ENCODE data around the gene MTHFD2L. TPM values are rescaled to one million over a fixed set of nuclear protein-coding genes. Genes with fewer than 3 reads are reported as not detected.
A peak's percentile ranks its signal among the peaks of the same experiment; 100 is the strongest.

Gene MTHFD2L
- total and polyA plus RNA-seq, 9 of the 15 experiments (the other 6 are each of a cell fraction or from before 2014, with no cell fraction given): 10.0 to 39.0 (median 26.0) TPM

DNA sequence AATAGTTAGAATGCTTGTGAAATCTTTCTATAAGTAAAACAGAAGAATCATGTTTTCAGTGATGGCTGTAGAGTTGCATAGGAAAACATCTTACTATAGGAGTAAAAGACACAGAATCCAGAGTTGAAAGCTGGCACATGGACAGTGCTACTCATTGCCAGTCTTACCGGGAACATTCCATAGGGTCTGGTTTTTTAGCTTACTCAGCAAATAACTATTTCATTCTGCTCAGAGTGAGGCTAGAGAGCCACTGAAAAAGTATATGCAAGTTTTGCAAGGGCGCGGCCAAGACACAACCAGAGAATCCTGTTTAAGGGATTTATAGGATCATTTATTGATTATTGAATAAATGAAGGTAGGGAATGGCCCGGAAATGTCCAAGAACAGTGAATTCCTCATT is 60.3 kb downstream of the MTHFD2L start:
- no peak for DNase-seq (ENCODE audit: extremely low read depth in 1 of 4, low spot score in 3 of 4)
- Histone ChIP-seq H3K9me1 (ENCODE audit: control insufficient read depth, insufficient read depth, low read length) (no peaks in the 10 kb centered on the region), H3K4me3 (no peak overlapping the region), H3K4me2 (ENCODE audit: insufficient read depth, low read length) (no peak overlapping the region), H2AFZ (ENCODE audit: low read depth, low read length) (no peak overlapping the region), H3K36me3 (ENCODE audit: control insufficient read depth, insufficient read depth, low read length) (no peaks in the 10 kb centered on the region), H3K27me3 (ENCODE audit: control insufficient read depth in 2 of 2, insufficient read depth in 2 of 2, low read length in 2 of 2) (no peaks in the 10 kb centered on the region), H3K79me2 (ENCODE audit: control insufficient read depth, insufficient read depth, low read length) (no peaks in the 10 kb centered on the region), H3K27ac (ENCODE audit: extremely low read depth, low read depth, low read length) (no peak overlapping the region), H3K4me1 (replicated peaks in 1 of 2; ENCODE audit: control insufficient read depth in 2 of 2, insufficient read depth in 2 of 2, low read length in 2 of 2) (peaks cover 4 to 6% of the 10 kb centered on the region in 2 experiments; a peak in 3 of 5 replicates), H3K9ac (ENCODE audit: insufficient read depth in 1 of 2, low read depth in 2 of 2, low read length in 2 of 2) (no peak overlapping the region), H4K20me1 (replicated peaks; ENCODE audit: control insufficient read depth, insufficient read depth, low read length) (no peaks in the 10 kb centered on the region), H3K9me3 (replicated peaks; ENCODE audit: control insufficient read depth, insufficient read depth, low read depth, low read length) (no peaks in the 10 kb centered on the region)
- no peak for ATAC-seq
- no TSS peak for BruUV-seq (replicated peaks)
- ChIA-PET POLR2A (interaction anchor here (0.6 kb wide), 1 partner anchor 1010 kb away, joined by 4 read pairs; no protein-coding TSS in a partner anchor), CTCF (ENCODE audit: low intra/inter-chr PET ratio) (no interaction called here)
- in situ Hi-C loops (cut with MboI): no loop called here
- intact Hi-C loops (cut with micrococcal nuclease): no loop called here
- FAIRE-seq: no peak
- WGBS (ENCODE audit: insufficient coverage, low coverage, missing lambda C conversion rate): 94% methylated on average over 4 of the region's 4 CpGs
- TF ChIP-seq GATA2 (CRISPR knock-in tag; IDR thresholded peaks at IDR 0.05): no peak
- TF ChIP-seq MAFK (IDR thresholded peaks at IDR 0.05; ENCODE audit: low read length): peak; percentile 97
- peak; percentile 88 for TF ChIP-seq C11orf30 (IDR thresholded peaks at IDR 0.05; ENCODE audit: low read depth)
- peak; percentile 96 for TF ChIP-seq MAFF (IDR thresholded peaks at IDR 0.05; ENCODE audit: low read length)
- TF ChIP-seq ZNF316 (IDR thresholded peaks at IDR 0.05): peak; percentile 92
- TF ChIP-seq, protein P1, sequence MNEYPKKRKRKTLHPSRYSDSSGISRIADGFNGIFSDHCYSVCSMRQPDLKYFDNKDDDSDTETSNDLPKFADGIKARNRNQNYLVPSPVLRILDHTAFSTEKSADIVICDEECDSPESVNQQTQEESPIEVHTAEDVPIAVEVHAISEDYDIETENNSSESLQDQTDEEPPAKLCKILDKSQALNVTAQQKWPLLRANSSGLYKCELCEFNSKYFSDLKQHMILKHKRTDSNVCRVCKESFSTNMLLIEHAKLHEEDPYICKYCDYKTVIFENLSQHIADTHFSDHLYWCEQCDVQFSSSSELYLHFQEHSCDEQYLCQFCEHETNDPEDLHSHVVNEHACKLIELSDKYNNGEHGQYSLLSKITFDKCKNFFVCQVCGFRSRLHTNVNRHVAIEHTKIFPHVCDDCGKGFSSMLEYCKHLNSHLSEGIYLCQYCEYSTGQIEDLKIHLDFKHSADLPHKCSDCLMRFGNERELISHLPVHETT (CRISPR knock-in tag; conservative IDR thresholded peaks at IDR 0.05 in 1 of 2, IDR thresholded peaks at IDR 0.05 in 1 of 2): no peak
- TF ChIP-seq, protein P2, sequence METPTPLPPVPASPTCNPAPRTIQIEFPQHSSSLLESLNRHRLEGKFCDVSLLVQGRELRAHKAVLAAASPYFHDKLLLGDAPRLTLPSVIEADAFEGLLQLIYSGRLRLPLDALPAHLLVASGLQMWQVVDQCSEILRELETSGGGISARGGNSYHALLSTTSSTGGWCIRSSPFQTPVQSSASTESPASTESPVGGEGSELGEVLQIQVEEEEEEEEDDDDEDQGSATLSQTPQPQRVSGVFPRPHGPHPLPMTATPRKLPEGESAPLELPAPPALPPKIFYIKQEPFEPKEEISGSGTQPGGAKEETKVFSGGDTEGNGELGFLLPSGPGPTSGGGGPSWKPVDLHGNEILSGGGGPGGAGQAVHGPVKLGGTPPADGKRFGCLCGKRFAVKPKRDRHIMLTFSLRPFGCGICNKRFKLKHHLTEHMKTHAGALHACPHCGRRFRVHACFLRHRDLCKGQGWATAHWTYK (CRISPR knock-in tag; IDR thresholded peaks at IDR 0.05): no peak
- peak; percentile 87 for TF ChIP-seq MAFG (tag; conservative IDR thresholded peaks at IDR 0.05)
- TF ChIP-seq HDAC3 (IDR thresholded peaks at IDR 0.05; ENCODE audit: borderline replicate concordance, partially characterized antibody): no peak
- TF ChIP-seq FOXK2 (conservative IDR thresholded peaks at IDR 0.05 in 1 of 2, IDR thresholded peaks at IDR 0.05 in 1 of 2; ENCODE audit: low read depth in 2 of 2): no peak
- no peak for TF ChIP-seq CXXC5 (CRISPR knock-in tag; IDR thresholded peaks at IDR 0.05)
- no peak for TF ChIP-seq ZNF12 (CRISPR knock-in tag; IDR thresholded peaks at IDR 0.05)

Measured in K562 (cell line).